K562 (cell line): ENCODE results near the gene RGS17. TPM values are rescaled to one million over a fixed set of nuclear protein-coding genes. Genes with fewer than 3 reads are reported as not detected.

ENCODE experiments used
- ATAC-seq: fragments of 200-7000 bp; cut with Tn5 transposase; 3 replicates; pipeline ENCODE4 v1.9.1; 2020; ENCODE audit warnings: moderate library complexity
- BruUV-seq: library from RNA; stranded (reverse); fragments of 400-500 nt; replicated peaks from 2 replicates; lab custom pipeline; 2021; lab: Mats Ljungman, UMichigan
- CTCF ChIA-PET: fragments of 300-600 bp; formaldehyde crosslinking; extraction: SDS; loops from one replicate; lab custom pipeline; 2021; ENCODE audit warnings: low intra/inter-chr PET ratio; lab: Yijun Ruan, JAX
- POLR2A ChIA-PET: fragments of 300-600, 350-650 bp; sonication (Branson Sonifier 250); formaldehyde crosslinking; extraction: SDS; loops from one replicate; lab custom pipeline; 2021; ENCODE audit warnings: antibody characterized with exemption, inconsistent platforms; lab: Yijun Ruan, JAX
- DNase-seq, 4 experiments: peaks; one replicate each; pipeline versions ENCODE4 v3.0.0 to v3.0.0-alpha.2; 2011 to 2018; ENCODE audit warnings: low spot score in 3 of 4, mixed read lengths in 3 of 4; ENCODE audit errors: extremely low read depth in 1 of 4
- FAIRE-seq: peaks from 2 replicates; lab custom pipeline; 2011; peaks lifted over from hg19 to GRCh38; lab: Jason Lieb, UNC
- H2AFZ ChIP-seq: 2 replicates; pipeline ENCODE4 v1.6.0; 2011; ENCODE audit warnings: low read depth, low read length, control low read depth, inconsistent platforms
- H3K27ac ChIP-seq: fragments of 200-600 bp; 3 replicates; pipeline ENCODE4 v1.8.0; 2011; ENCODE audit warnings: low read depth, mild to moderate bottlenecking, control low read depth, inconsistent platforms, low read length, moderate library complexity, mixed read lengths; ENCODE audit errors: extremely low read depth
- H3K27me3 ChIP-seq, 2 experiments: fragments of 300-600 bp in 1 of 2; 2 replicates in 1 of 2; 3 replicates in 1 of 2; pipeline versions ENCODE4 v1.6.0 to v1.8.0; 2011; ENCODE audit warnings: inconsistent platforms in 2 of 2, low read length in 2 of 2, mild to moderate bottlenecking in 1 of 2, mixed read lengths in 1 of 2, moderate library complexity in 1 of 2; ENCODE audit not compliant: control insufficient read depth in 2 of 2, insufficient read depth in 2 of 2
- H3K36me3 ChIP-seq: fragments of 300-600 bp; 3 replicates; pipeline ENCODE4 v1.8.0; 2011; ENCODE audit warnings: mild to moderate bottlenecking, low read length, inconsistent platforms; ENCODE audit not compliant: control insufficient read depth, insufficient read depth
- H3K4me1 ChIP-seq, 2 experiments: fragments of 200-600 bp in 1 of 2; replicated peaks in 1 of 2; 2 replicates in 1 of 2; 3 replicates in 1 of 2; pipeline versions ENCODE4 v1.5.1 to v1.8.0; 2011; ENCODE audit warnings: inconsistent platforms in 2 of 2, low read length in 2 of 2, mild to moderate bottlenecking in 1 of 2, mixed read lengths in 1 of 2, moderate library complexity in 1 of 2; ENCODE audit not compliant: control insufficient read depth in 2 of 2, insufficient read depth in 2 of 2
- H3K4me2 ChIP-seq: 2 replicates; pipeline ENCODE4 v1.6.1; 2011; ENCODE audit warnings: low read length, control low read depth, inconsistent platforms, mixed read lengths; ENCODE audit not compliant: insufficient read depth
- H3K4me3 ChIP-seq: fragments of 200-600 bp; sonication (generic), shearing (Covaris generic); 2 replicates; pipeline ENCODE4 v1.5.1; 2016; ENCODE audit warnings: control low read depth, inconsistent platforms
- H3K79me2 ChIP-seq: fragments of 200-600 bp; 3 replicates; pipeline ENCODE4 v1.8.0; 2011; ENCODE audit warnings: low read length, inconsistent platforms; ENCODE audit not compliant: control insufficient read depth, insufficient read depth
- H3K9ac ChIP-seq, 2 experiments: 2 replicates each; pipeline versions ENCODE4 v1.6.0 to v1.6.1; 2011; ENCODE audit warnings: low read depth in 2 of 2, low read length in 2 of 2, control low read depth in 1 of 2, inconsistent platforms in 1 of 2, mild to moderate bottlenecking in 1 of 2, mixed read lengths in 1 of 2; ENCODE audit not compliant: insufficient read depth in 1 of 2
- H3K9me1 ChIP-seq: one replicate; pipeline ENCODE4 v1.6.0; 2011; ENCODE audit warnings: inconsistent platforms, mild to moderate bottlenecking, low read length, moderate library complexity; ENCODE audit not compliant: control insufficient read depth, insufficient read depth
- H3K9me3 ChIP-seq: replicated peaks from 2 replicates; pipeline ENCODE4 v1.5.1; 2011; ENCODE audit warnings: low read depth, low read length, inconsistent platforms; ENCODE audit not compliant: control insufficient read depth, insufficient read depth
- H4K20me1 ChIP-seq: replicated peaks from 2 replicates; pipeline ENCODE4 v1.6.1; 2011; ENCODE audit warnings: low read length, inconsistent platforms, mixed read lengths; ENCODE audit not compliant: control insufficient read depth, insufficient read depth
- ZC3H4 ChIP-seq: sonication (generic); formaldehyde crosslinking; IDR thresholded peaks from 2 replicates; pipeline ENCODE4 v1.9.0; 2021; ENCODE audit warnings: missing genetic modification reagents, borderline replicate concordance
- in situ Hi-C: fragments of 300-500 bp; cut with MboI; formaldehyde crosslinking; loops from 4 replicates; pipeline ENCODE4 v1.15.0; 2018; ENCODE audit warnings: inconsistent platforms, mixed read lengths
- intact Hi-C: fragments of 100-400 bp; cut with micrococcal nuclease; formaldehyde crosslinking; loops from 2 replicates; pipeline ENCODE4 v1.14.2; 2022
- polyA plus RNA-seq, 8 experiments: library from polyadenylated mRNA; depleted of rRNA in 4 of 8; stranded (reverse) in 5 of 8; unstranded in 3 of 8; fragments of >200 nt; fragmentation: Nextera tagmentation in 2 of 8; fragmentation: Illumina TruSeq in 1 of 8; extraction: Ambion mirVana in 2 of 8; extraction: Trizol in 1 of 8; gene quantifications; 2 replicates each; pipeline versions ENCODE4 v1.2.1 to v1.2.3, GENCODE V29; 2011 to 2014; ENCODE audit warnings: inconsistent platforms in 1 of 8, missing spikeins in 1 of 8
- total RNA-seq, 7 experiments: library from RNA; depleted of rRNA in 6 of 7; stranded (reverse); fragments of >200 nt in 6 of 7; fragmentation: Illumina TruSeq in 2 of 7; extraction: Trizol in 2 of 7; gene quantifications; 2 replicates each; pipeline versions ENCODE4 v1.2.1 to v1.2.3, GENCODE V29; 2011 to 2021; ENCODE audit warnings: low replicate concordance in 1 of 7
- TF ChIP-seq, protein P1 (sequence below): sonication (generic); formaldehyde crosslinking; IDR thresholded peaks from 2 replicates; pipeline ENCODE4 v1.8.1; 2023; ENCODE audit warnings: missing genetic modification reagents, mild to moderate bottlenecking, borderline replicate concordance

Gene RGS17
- total and polyA plus RNA-seq, 9 of the 15 experiments (the other 6 are each of a cell fraction or from before 2014, with no cell fraction given): 0.01 to 0.14 (median 0.08) TPM; not detected in 6

- no peak for FAIRE-seq
- ChIA-PET CTCF (no interaction called here), POLR2A (no interaction called here)
- Histone ChIP-seq H3K9me3 (no peaks in the 10 kb centered on the region), H3K9me1 (no peaks in the 10 kb centered on the region), H3K27me3 (no peaks in the 10 kb centered on the region), H3K4me3 (no peak overlapping the region), H3K36me3 (no peaks in the 10 kb centered on the region), H3K27ac (no peak overlapping the region), H3K4me2 (no peak overlapping the region), H3K4me1 (no peaks in the 10 kb centered on the region), H3K79me2 (no peaks in the 10 kb centered on the region), H4K20me1 (no peaks in the 10 kb centered on the region), H3K9ac (no peak overlapping the region), H2AFZ (no peak overlapping the region)
- ATAC-seq: no peak
- no TSS peak for BruUV-seq
- intact Hi-C loops: no loop called here
- no peak for TF ChIP-seq ZC3H4 (CRISPR knock-in tag)
- TF ChIP-seq, protein P1, sequence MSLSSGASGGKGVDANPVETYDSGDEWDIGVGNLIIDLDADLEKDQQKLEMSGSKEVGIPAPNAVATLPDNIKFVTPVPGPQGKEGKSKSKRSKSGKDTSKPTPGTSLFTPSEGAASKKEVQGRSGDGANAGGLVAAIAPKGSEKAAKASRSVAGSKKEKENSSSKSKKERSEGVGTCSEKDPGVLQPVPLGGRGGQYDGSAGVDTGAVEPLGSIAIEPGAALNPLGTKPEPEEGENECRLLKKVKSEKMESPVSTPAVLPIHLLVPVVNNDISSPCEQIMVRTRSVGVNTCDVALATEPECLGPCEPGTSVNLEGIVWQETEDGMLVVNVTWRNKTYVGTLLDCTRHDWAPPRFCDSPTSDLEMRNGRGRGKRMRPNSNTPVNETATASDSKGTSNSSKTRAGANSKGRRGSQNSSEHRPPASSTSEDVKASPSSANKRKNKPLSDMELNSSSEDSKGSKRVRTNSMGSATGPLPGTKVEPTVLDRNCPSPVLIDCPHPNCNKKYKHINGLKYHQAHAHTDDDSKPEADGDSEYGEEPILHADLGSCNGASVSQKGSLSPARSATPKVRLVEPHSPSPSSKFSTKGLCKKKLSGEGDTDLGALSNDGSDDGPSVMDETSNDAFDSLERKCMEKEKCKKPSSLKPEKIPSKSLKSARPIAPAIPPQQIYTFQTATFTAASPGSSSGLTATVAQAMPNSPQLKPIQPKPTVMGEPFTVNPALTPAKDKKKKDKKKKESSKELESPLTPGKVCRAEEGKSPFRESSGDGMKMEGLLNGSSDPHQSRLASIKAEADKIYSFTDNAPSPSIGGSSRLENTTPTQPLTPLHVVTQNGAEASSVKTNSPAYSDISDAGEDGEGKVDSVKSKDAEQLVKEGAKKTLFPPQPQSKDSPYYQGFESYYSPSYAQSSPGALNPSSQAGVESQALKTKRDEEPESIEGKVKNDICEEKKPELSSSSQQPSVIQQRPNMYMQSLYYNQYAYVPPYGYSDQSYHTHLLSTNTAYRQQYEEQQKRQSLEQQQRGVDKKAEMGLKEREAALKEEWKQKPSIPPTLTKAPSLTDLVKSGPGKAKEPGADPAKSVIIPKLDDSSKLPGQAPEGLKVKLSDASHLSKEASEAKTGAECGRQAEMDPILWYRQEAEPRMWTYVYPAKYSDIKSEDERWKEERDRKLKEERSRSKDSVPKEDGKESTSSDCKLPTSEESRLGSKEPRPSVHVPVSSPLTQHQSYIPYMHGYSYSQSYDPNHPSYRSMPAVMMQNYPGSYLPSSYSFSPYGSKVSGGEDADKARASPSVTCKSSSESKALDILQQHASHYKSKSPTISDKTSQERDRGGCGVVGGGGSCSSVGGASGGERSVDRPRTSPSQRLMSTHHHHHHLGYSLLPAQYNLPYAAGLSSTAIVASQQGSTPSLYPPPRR (CRISPR knock-in tag): no peak
- no peak for DNase-seq
- in situ Hi-C loops: no loop called here
These were observed 85.8 kb downstream of the RGS17 start for GRCh38 chr6:153045271-153045670.
